ENCODE measurements around the gene THAP7. TPM values are rescaled to one million over a fixed set of nuclear protein-coding genes. Genes with fewer than 3 reads are reported as not detected.

Gene THAP7
- total RNA-seq, 1 experiment from 2014 or later: 38.5 TPM

- H3K9me3 ChIP-seq (ENCODE audit: low read depth, low read length, poor library complexity, severe bottlenecking): no peaks in the 10 kb centered on the region
- no peak for TF ChIP-seq EZH2 (IDR thresholded peaks at IDR 0.05; ENCODE audit: borderline replicate concordance, low read depth, low read length, poor library complexity, severe bottlenecking)
- TF ChIP-seq, protein P1, sequence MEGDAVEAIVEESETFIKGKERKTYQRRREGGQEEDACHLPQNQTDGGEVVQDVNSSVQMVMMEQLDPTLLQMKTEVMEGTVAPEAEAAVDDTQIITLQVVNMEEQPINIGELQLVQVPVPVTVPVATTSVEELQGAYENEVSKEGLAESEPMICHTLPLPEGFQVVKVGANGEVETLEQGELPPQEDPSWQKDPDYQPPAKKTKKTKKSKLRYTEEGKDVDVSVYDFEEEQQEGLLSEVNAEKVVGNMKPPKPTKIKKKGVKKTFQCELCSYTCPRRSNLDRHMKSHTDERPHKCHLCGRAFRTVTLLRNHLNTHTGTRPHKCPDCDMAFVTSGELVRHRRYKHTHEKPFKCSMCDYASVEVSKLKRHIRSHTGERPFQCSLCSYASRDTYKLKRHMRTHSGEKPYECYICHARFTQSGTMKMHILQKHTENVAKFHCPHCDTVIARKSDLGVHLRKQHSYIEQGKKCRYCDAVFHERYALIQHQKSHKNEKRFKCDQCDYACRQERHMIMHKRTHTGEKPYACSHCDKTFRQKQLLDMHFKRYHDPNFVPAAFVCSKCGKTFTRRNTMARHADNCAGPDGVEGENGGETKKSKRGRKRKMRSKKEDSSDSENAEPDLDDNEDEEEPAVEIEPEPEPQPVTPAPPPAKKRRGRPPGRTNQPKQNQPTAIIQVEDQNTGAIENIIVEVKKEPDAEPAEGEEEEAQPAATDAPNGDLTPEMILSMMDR (conservative IDR thresholded peaks at IDR 0.05; ENCODE audit: low read depth, low read length): no peak
- no peak overlapping the region for H3K27ac ChIP-seq (ENCODE audit: low read depth, low read length, poor library complexity, severe bottlenecking)
- POLR2A ChIA-PET (ENCODE audit: low non-redundant PET): no interaction called here
- no TSS peak for BruUV-seq (replicated peaks)
- H3K36me3 ChIP-seq (ENCODE audit: insufficient read depth, low read length, poor library complexity, severe bottlenecking): no peaks in the 10 kb centered on the region
- H3K4me3 ChIP-seq (ENCODE audit: low read depth, low read length, poor library complexity, severe bottlenecking): no peak overlapping the region
- no peaks in the 10 kb centered on the region for H3K27me3 ChIP-seq (replicated peaks; ENCODE audit: insufficient read depth, low read depth, low read length, poor library complexity)
- peaks cover 8% of the 10 kb centered on the region for H3K4me1 ChIP-seq (ENCODE audit: insufficient read depth, low read length, poor library complexity, severe bottlenecking)
- intact Hi-C loops (cut with micrococcal nuclease; ENCODE audit: unreplicated experiment): no loop called here
- peak; percentile 55 for DNase-seq (ENCODE audit: low spot score)
- CTCF ChIA-PET: interaction anchor here (1.5 kb wide), 1 partner anchor 11 kb away, joined by 3 read pairs; the partner anchor contains the start of gene LZTR1
Observed at GRCh38 chr22:20970939-20971657, 30.8 kb downstream of the THAP7 start.

- CTCF ChIA-PET: no interaction called here
- BruUV-seq (replicated peaks): no TSS peak
- H3K9me3 ChIP-seq (ENCODE audit: low read depth, low read length, poor library complexity, severe bottlenecking): no peaks in the 10 kb centered on the region
Observed at GRCh38 chr22:20968281-20968977, 33.5 kb downstream of the THAP7 start.

DNA sequence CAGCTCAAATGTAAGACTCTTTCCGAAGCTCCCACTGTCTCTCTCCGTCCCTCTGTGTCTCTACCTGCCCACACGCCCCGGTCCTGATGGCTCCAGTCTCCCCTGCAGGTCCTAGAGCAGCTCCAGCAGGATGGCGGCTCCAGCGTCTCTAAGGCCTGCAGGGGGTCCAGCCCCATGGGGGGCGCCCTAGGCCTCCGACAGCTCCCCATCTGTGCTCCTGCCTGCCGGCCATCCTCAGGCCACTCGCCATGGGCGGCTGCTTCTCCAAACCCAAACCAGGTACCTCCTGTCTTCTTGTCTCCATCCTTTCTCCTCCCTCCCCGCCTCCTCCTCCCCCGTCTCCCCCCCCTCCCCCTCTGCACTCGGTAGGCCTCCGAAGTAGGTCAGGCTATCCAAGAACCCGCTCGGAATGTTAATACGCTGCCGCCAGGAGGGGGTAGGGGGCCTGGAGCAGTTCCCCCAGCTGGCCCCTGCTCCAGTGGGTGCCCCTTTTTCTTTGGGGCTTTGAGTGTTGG is 34.2 kb downstream of the THAP7 start:
- Histone ChIP-seq H3K4me1 (ENCODE audit: insufficient read depth, low read length, poor library complexity, severe bottlenecking) (peaks cover 8% of the 10 kb centered on the region), H3K9me3 (ENCODE audit: low read depth, low read length, poor library complexity, severe bottlenecking) (no peaks in the 10 kb centered on the region), H3K27ac (ENCODE audit: low read depth, low read length, poor library complexity, severe bottlenecking) (no peak overlapping the region), H3K36me3 (ENCODE audit: insufficient read depth, low read length, poor library complexity, severe bottlenecking) (no peaks in the 10 kb centered on the region), H3K27me3 (replicated peaks; ENCODE audit: insufficient read depth, low read depth, low read length, poor library complexity) (peaks cover 4% of the 10 kb centered on the region), H3K4me3 (ENCODE audit: low read depth, low read length, poor library complexity, severe bottlenecking) (no peak overlapping the region)
- intact Hi-C loops (cut with micrococcal nuclease; ENCODE audit: unreplicated experiment): no loop called here
- TF ChIP-seq, protein P1 (conservative IDR thresholded peaks at IDR 0.05; ENCODE audit: low read depth, low read length): no peak
- TF ChIP-seq EZH2 (IDR thresholded peaks at IDR 0.05; ENCODE audit: borderline replicate concordance, low read depth, low read length, poor library complexity, severe bottlenecking): no peak
- no TSS peak for BruUV-seq (replicated peaks)
- ChIA-PET POLR2A (ENCODE audit: low non-redundant PET) (no interaction called here), CTCF (no interaction called here)
- DNase-seq (ENCODE audit: low spot score): no peak

More at GRCh38 chr22:20968281-20968977, 33.5 kb downstream of the THAP7 start:
- peaks cover 8% of the 10 kb centered on the region for H3K4me1 ChIP-seq (ENCODE audit: insufficient read depth, low read length, poor library complexity, severe bottlenecking)
- peaks cover 4% of the 10 kb centered on the region for H3K27me3 ChIP-seq (replicated peaks; ENCODE audit: insufficient read depth, low read depth, low read length, poor library complexity)
- TF ChIP-seq, protein P1 (conservative IDR thresholded peaks at IDR 0.05; ENCODE audit: low read depth, low read length): no peak
- TF ChIP-seq EZH2 (IDR thresholded peaks at IDR 0.05; ENCODE audit: borderline replicate concordance, low read depth, low read length, poor library complexity, severe bottlenecking): no peak
- no peak overlapping the region for H3K27ac ChIP-seq (ENCODE audit: low read depth, low read length, poor library complexity, severe bottlenecking)
- DNase-seq (ENCODE audit: low spot score): no peak
- no peak overlapping the region for H3K4me3 ChIP-seq (ENCODE audit: low read depth, low read length, poor library complexity, severe bottlenecking)
- POLR2A ChIA-PET (ENCODE audit: low non-redundant PET): no interaction called here
- intact Hi-C loops (cut with micrococcal nuclease; ENCODE audit: unreplicated experiment): no loop called here
- no peaks in the 10 kb centered on the region for H3K36me3 ChIP-seq (ENCODE audit: insufficient read depth, low read length, poor library complexity, severe bottlenecking)

All from A673 (cell line).